Measurements from ENCODE around the gene NLRP14. TPM values are rescaled to one million over a fixed set of nuclear protein-coding genes. Genes with fewer than 3 reads are reported as not detected.

The NLRP14 gene
- total and polyA plus RNA-seq, 2 donors (not counting 3 experiments of a cell fraction or from before 2014, with no cell fraction given) = 0.24 to 0.26 TPM

- H3K9ac ChIP-seq (replicated peaks; ENCODE audit: extremely low read depth, insufficient read depth, low read length) = no peak overlapping the region
- no peaks in the 10 kb centered on the region for H3K9me1 ChIP-seq (replicated peaks; ENCODE audit: control insufficient read depth, extremely low read depth, insufficient read depth, low read length)
- H3K36me3 ChIP-seq (ENCODE audit: control insufficient read depth in 2 of 2, extremely low read depth in 1 of 2, insufficient read depth in 2 of 2, low read length in 2 of 2) = no peaks in the 10 kb centered on the region
- intact Hi-C loops (cut with micrococcal nuclease) = no loop called here
- no peaks in the 10 kb centered on the region for H4K20me1 ChIP-seq (replicated peaks; ENCODE audit: control insufficient read depth, extremely low read depth, insufficient read depth, low read length)
- no TSS peak for BruUV-seq (replicated peaks)
- dilution Hi-C loops (cut with MboI; ENCODE audit: extremely low pct_ligation_motif_present, low sequenced_read_pairs) = no loop called here
- H3K27ac ChIP-seq (ENCODE audit: insufficient read depth, low read depth, low read length) = no peak overlapping the region
- POLR2A ChIA-PET = no interaction called here
- H3K4me2 ChIP-seq (ENCODE audit: insufficient read depth, low read length) = no peak overlapping the region
- H3K4me3 ChIP-seq (replicated peaks in 1 of 3; ENCODE audit: insufficient read depth in 1 of 3, low read depth in 1 of 3, low read length in 3 of 3) = no peak overlapping the region
- DNase-seq (ENCODE audit: low read depth, low spot score) (no peak), FAIRE-seq (no peak)
- no peaks in the 10 kb centered on the region for H3K79me2 ChIP-seq (ENCODE audit: control insufficient read depth, insufficient read depth, low read length)
- H2AFZ ChIP-seq (ENCODE audit: low read depth, low read length) = no peak overlapping the region
- CTCF ChIA-PET = interaction anchor here (0.7 to 1.3 kb wide), 2 partner anchors 8 to 11 kb away, joined by 3 to 4 read pairs; no protein-coding TSS in a partner anchor
- peaks cover 9% of the 10 kb centered on the region for H3K4me1 ChIP-seq (ENCODE audit: control insufficient read depth, extremely low read depth, insufficient read depth, low read length)
- no peaks in the 10 kb centered on the region for H3K27me3 ChIP-seq (ENCODE audit: control insufficient read depth in 2 of 2, insufficient read depth in 2 of 2, low read length in 2 of 2)
- H3K9me3 ChIP-seq (replicated peaks; ENCODE audit: control insufficient read depth, insufficient read depth, low read length) = no peaks in the 10 kb centered on the region
- no peak for TF ChIP-seq GATA2 (IDR thresholded peaks at IDR 0.05; ENCODE audit: insufficient read depth, insufficient read length, low read depth, low read length)
- TF ChIP-seq JUN (IDR thresholded peaks at IDR 0.05; ENCODE audit: borderline replicate concordance, insufficient read depth, insufficient read length, low read depth) = no peak
- no peak for TF ChIP-seq POLR2A (IDR thresholded peaks at IDR 0.05; ENCODE audit: low read depth, low read length)
- TF ChIP-seq MYC (IDR thresholded peaks at IDR 0.05; ENCODE audit: low read depth, low read length) = no peak
These were observed 4.3 kb upstream of the NLRP14 start for GRCh38 chr11:7016011-7016410.

GRCh38 chr11:7019500-7020182 is 638 bp upstream of the NLRP14 start:
- no peaks in the 10 kb centered on the region for H3K27me3 ChIP-seq (ENCODE audit: control insufficient read depth in 2 of 2, insufficient read depth in 2 of 2, low read length in 2 of 2)
- TSS peak; percentile 51 for BruUV-seq (replicated peaks)
- FAIRE-seq = peak; percentile 52
- H3K9ac ChIP-seq (replicated peaks; ENCODE audit: extremely low read depth, insufficient read depth, low read length) = peak overlapping the region; percentile 69
- H3K4me3 ChIP-seq (replicated peaks in 1 of 3; ENCODE audit: insufficient read depth in 1 of 3, low read depth in 1 of 3, low read length in 3 of 3) = peak overlapping the region; percentile 56 to 88 (median 85)
- no peaks in the 10 kb centered on the region for H3K79me2 ChIP-seq (ENCODE audit: control insufficient read depth, insufficient read depth, low read length)
- H3K27ac ChIP-seq (ENCODE audit: insufficient read depth, low read depth, low read length) = peak overlapping the region; percentile 19
- dilution Hi-C loops (cut with MboI; ENCODE audit: extremely low pct_ligation_motif_present, low sequenced_read_pairs) = no loop called here
- no peaks in the 10 kb centered on the region for H3K9me3 ChIP-seq (replicated peaks; ENCODE audit: control insufficient read depth, insufficient read depth, low read length)
- TF ChIP-seq GATA2 (IDR thresholded peaks at IDR 0.05; ENCODE audit: insufficient read depth, insufficient read length, low read depth, low read length) = no peak
- no peaks in the 10 kb centered on the region for H4K20me1 ChIP-seq (replicated peaks; ENCODE audit: control insufficient read depth, extremely low read depth, insufficient read depth, low read length)
- H3K9me1 ChIP-seq (replicated peaks; ENCODE audit: control insufficient read depth, extremely low read depth, insufficient read depth, low read length) = no peaks in the 10 kb centered on the region
- no peak for DNase-seq (ENCODE audit: low read depth, low spot score)
- POLR2A ChIA-PET = no interaction called here
- H2AFZ ChIP-seq (ENCODE audit: low read depth, low read length) = peak overlapping the region; percentile 99
- H3K4me2 ChIP-seq (ENCODE audit: insufficient read depth, low read length) = peak overlapping the region; percentile 53
- intact Hi-C loops (cut with micrococcal nuclease) = loop anchor here (1.0 to 5.0 kb wide), 4 partner anchors 15 to 107 kb away; partner anchors contain the start of gene ZNF215
- peaks cover 11% of the 10 kb centered on the region for H3K4me1 ChIP-seq (ENCODE audit: control insufficient read depth, extremely low read depth, insufficient read depth, low read length)
- no peaks in the 10 kb centered on the region for H3K36me3 ChIP-seq (ENCODE audit: control insufficient read depth in 2 of 2, extremely low read depth in 1 of 2, insufficient read depth in 2 of 2, low read length in 2 of 2)
- CTCF ChIA-PET = interaction anchor here (0.6 to 2.8 kb wide), 5 partner anchors 9 to 207 kb away, joined by 3 to 11 read pairs (median 3); no protein-coding TSS in a partner anchor
